IMR-90 (cell line): Measurements from ENCODE around the gene BLOC1S2. TPM values are rescaled to one million over a fixed set of nuclear protein-coding genes. Genes with fewer than 3 reads are reported as not detected.

Experiments
- ATAC-seq: fragments of 200-7000 bp; cut with Tn5 transposase; 2 replicates; pipeline ENCODE4 v1.9.1; 2020; ENCODE audit warnings: low read depth, mild to moderate bottlenecking, moderate library complexity
- BruUV-seq: library from RNA; stranded (reverse); fragments of 400-500 nt; replicated peaks from 2 replicates; lab custom pipeline; 2021; lab: Mats Ljungman, UMichigan
- CTCF ChIA-PET: fragments of 300-600 bp; formaldehyde crosslinking; extraction: SDS; loops from one replicate; lab custom pipeline; 2021; ENCODE audit warnings: antibody characterized with exemption; lab: Yijun Ruan, JAX
- POLR2A ChIA-PET: fragments of 300-600 bp; sonication (Branson Sonifier 250); formaldehyde crosslinking; loops from one replicate; lab custom pipeline; 2022; ENCODE audit warnings: antibody characterized with exemption; ENCODE audit not compliant: unreplicated experiment; lab: Charles Lee
- DNase-seq: peaks from one replicate; pipeline ENCODE4 v3.0.0; 2013
- H2AFZ ChIP-seq: replicated peaks from 2 replicates; pipeline ENCODE3; 2013; ENCODE audit warnings: low read length, mild to moderate bottlenecking; ENCODE audit not compliant: poor library complexity
- H2AK5ac ChIP-seq: 2 replicates; pipeline ENCODE4 v1.6.1; 2013; ENCODE audit warnings: low read depth, low read length, inconsistent platforms
- H2AK9ac ChIP-seq: replicated peaks from 2 replicates; pipeline ENCODE3; 2013; ENCODE audit warnings: mild to moderate bottlenecking, low read depth, low read length, moderate library complexity; ENCODE audit not compliant: poor library complexity
- H2BK120ac ChIP-seq: 2 replicates; pipeline ENCODE4 v1.6.1; 2013; ENCODE audit warnings: low read depth, low read length, inconsistent platforms
- H2BK15ac ChIP-seq: 3 replicates; pipeline ENCODE4 v1.6.1; 2013; ENCODE audit warnings: low read depth, low read length, inconsistent platforms
- H2BK20ac ChIP-seq: 2 replicates; pipeline ENCODE4 v1.6.1; 2013; ENCODE audit warnings: low read depth, mild to moderate bottlenecking, inconsistent platforms, low read length, moderate library complexity
- H2BK5ac ChIP-seq: 2 replicates; pipeline ENCODE4 v1.6.1; 2013; ENCODE audit warnings: mild to moderate bottlenecking, low read depth, low read length, inconsistent platforms; ENCODE audit not compliant: poor library complexity, severe bottlenecking
- H3K14ac ChIP-seq: replicated peaks from 2 replicates; pipeline ENCODE4 v1.6.1; 2013; ENCODE audit warnings: low read depth, low read length, inconsistent platforms
- H3K18ac ChIP-seq: 2 replicates; pipeline ENCODE4 v1.6.1; 2013; ENCODE audit warnings: low read depth, low read length, control low read depth
- H3K23ac ChIP-seq: 2 replicates; pipeline ENCODE4 v1.6.1; 2013; ENCODE audit warnings: low read depth, low read length, inconsistent platforms
- H3K27ac ChIP-seq: 2 replicates; pipeline ENCODE4 v1.5.1; 2013; ENCODE audit warnings: mild to moderate bottlenecking, control low read depth, low read length; ENCODE audit not compliant: insufficient read depth
- H3K27me3 ChIP-seq: 2 replicates; pipeline ENCODE4 v1.6.1; 2013; ENCODE audit warnings: low read length; ENCODE audit not compliant: control insufficient read depth, insufficient read depth
- H3K36me3 ChIP-seq: 2 replicates; pipeline ENCODE4 v1.6.1; 2013; ENCODE audit warnings: low read length, mixed read lengths; ENCODE audit not compliant: control insufficient read depth, insufficient read depth
- H3K4ac ChIP-seq: 2 replicates; pipeline ENCODE4 v1.6.1; 2013; ENCODE audit warnings: low read depth, low read length, inconsistent platforms
- H3K4me1 ChIP-seq: 2 replicates; pipeline ENCODE4 v1.6.1; 2013; ENCODE audit warnings: low read length, mixed read lengths; ENCODE audit not compliant: control insufficient read depth, insufficient read depth
- H3K4me2 ChIP-seq: 2 replicates; pipeline ENCODE4 v1.6.1; 2013; ENCODE audit warnings: low read depth, mild to moderate bottlenecking, control low read depth, low read length, moderate library complexity
- H3K4me3 ChIP-seq: 2 replicates; pipeline ENCODE4 v1.5.1; 2013; ENCODE audit warnings: low read depth, mild to moderate bottlenecking, control low read depth, low read length, moderate library complexity; ENCODE audit not compliant: insufficient read depth
- H3K56ac ChIP-seq: 2 replicates; pipeline ENCODE4 v1.6.1; 2013; ENCODE audit warnings: low read length, inconsistent platforms; ENCODE audit not compliant: insufficient read depth; ENCODE audit errors: extremely low read depth
- H3K79me1 ChIP-seq, 2 experiments: 2 replicates each; pipeline ENCODE4 v1.6.1; 2013; ENCODE audit warnings: low read length in 2 of 2, inconsistent platforms in 1 of 2, low read depth in 1 of 2
- H3K9ac ChIP-seq: 2 replicates; pipeline ENCODE4 v1.6.1; 2013; ENCODE audit warnings: low read depth, low read length, control low read depth
- H3K9me1 ChIP-seq: 2 replicates; pipeline ENCODE4 v1.6.1; 2013; ENCODE audit warnings: low read length, inconsistent platforms; ENCODE audit not compliant: insufficient read depth
- H3K9me3 ChIP-seq: 2 replicates; pipeline ENCODE4 v1.6.1; 2013; ENCODE audit warnings: low read length; ENCODE audit not compliant: control insufficient read depth, insufficient read depth
- H4K20me1 ChIP-seq: 2 replicates; pipeline ENCODE4 v1.6.1; 2013; ENCODE audit warnings: low read length, inconsistent platforms; ENCODE audit not compliant: insufficient read depth
- H4K5ac ChIP-seq: 2 replicates; pipeline ENCODE4 v1.6.1; 2013; ENCODE audit warnings: mild to moderate bottlenecking, low read depth, low read length, control low read depth
- H4K8ac ChIP-seq, 2 experiments: 2 replicates each; pipeline ENCODE4 v1.6.1; 2013; ENCODE audit warnings: low read depth in 2 of 2, low read length in 2 of 2, control low read depth in 1 of 2, inconsistent platforms in 1 of 2
- H4K91ac ChIP-seq: 2 replicates; pipeline ENCODE4 v1.6.1; 2013; ENCODE audit warnings: low read depth, low read length, inconsistent platforms; ENCODE audit not compliant: insufficient read depth
- BHLHE40 ChIP-seq: fragments of 150-350 bp; IDR thresholded peaks from 2 replicates; pipeline ENCODE4 v1.6.1; 2016; ENCODE audit warnings: mild to moderate bottlenecking, low read depth, low read length
- CHD1 ChIP-seq: IDR thresholded peaks from 2 replicates; pipeline ENCODE4 v1.6.1; 2012; ENCODE audit warnings: low read depth, low read length, improper control_type of control experiment
- CTCF ChIP-seq: conservative IDR thresholded peaks from 2 replicates; pipeline ENCODE4 v1.5.1; 2012; ENCODE audit warnings: mild to moderate bottlenecking, low read depth, low read length, improper control_type of control experiment
- FOS ChIP-seq: fragments of 150-350 bp; IDR thresholded peaks from 2 replicates; pipeline ENCODE4 v1.6.1; 2016; ENCODE audit warnings: low read depth, low read length
- MAFK ChIP-seq: IDR thresholded peaks from 2 replicates; pipeline ENCODE4 v1.6.1; 2012; ENCODE audit warnings: low read depth, low read length, improper control_type of control experiment
- MAZ ChIP-seq: IDR thresholded peaks from 2 replicates; pipeline ENCODE4 v1.6.1; 2012; ENCODE audit warnings: low read depth, mild to moderate bottlenecking, low read length, improper control_type of control experiment, moderate library complexity, borderline replicate concordance
- MXI1 ChIP-seq: IDR thresholded peaks from 2 replicates; pipeline ENCODE4 v1.6.1; 2012; ENCODE audit warnings: low read depth, mild to moderate bottlenecking, low read length, moderate library complexity, borderline replicate concordance
- NFE2L2 ChIP-seq: fragments of 150-350 bp; IDR thresholded peaks from 2 replicates; pipeline ENCODE4 v1.6.1; 2016; ENCODE audit warnings: low read depth, mild to moderate bottlenecking, low read length
- POLR2A ChIP-seq: IDR thresholded peaks from 2 replicates; pipeline ENCODE4 v1.6.1; 2012; ENCODE audit warnings: mild to moderate bottlenecking, low read depth, low read length
- RAD21 ChIP-seq: IDR thresholded peaks from 2 replicates; pipeline ENCODE4 v1.6.1; 2012; ENCODE audit warnings: low read length, improper control_type of control experiment
- RCOR1 ChIP-seq: IDR thresholded peaks from 2 replicates; pipeline ENCODE4 v1.6.1; 2012; ENCODE audit warnings: mild to moderate bottlenecking, low read length, improper control_type of control experiment; ENCODE audit not compliant: insufficient replicate concordance
- WGBS, 2 experiments: methylation state at CpG; one replicate each; pipeline versions ENCODE4 v1.1.5 to v1.1.7; 2013; ENCODE audit warnings: missing lambda C conversion rate in 2 of 2; ENCODE audit not compliant: insufficient read length in 1 of 2; ENCODE audit errors: extremely low coverage in 2 of 2; 5-methylcytosine and 5-hydroxymethylcytosine counted together
- dilution Hi-C: fragments of 300-500 bp; cut with HindIII; formaldehyde crosslinking; loops from one replicate; pipeline ENCODE4 v1.14.3; 2018; ENCODE audit warnings: low sequenced_read_pairs; ENCODE audit not compliant: unreplicated experiment
- in situ Hi-C: fragments of 300-500 bp; cut with MboI; formaldehyde crosslinking; loops from 3 replicates; pipeline ENCODE4 v1.14.3; 2019; ENCODE audit warnings: low sequenced_read_pairs, inconsistent platforms, mixed read lengths
- intact Hi-C: fragments of 100-400 bp; cut with micrococcal nuclease; formaldehyde crosslinking; loops from 2 replicates; pipeline ENCODE4 v1.10.0; 2022
- polyA plus RNA-seq, 3 experiments: library from polyadenylated mRNA; depleted of rRNA; stranded (reverse); fragments of >200 nt; gene quantifications; 2 replicates each; pipeline ENCODE4 v1.2.3, GENCODE V29; 2012; ENCODE audit warnings: low replicate concordance in 1 of 3
- total RNA-seq: library from RNA; depleted of rRNA; stranded (reverse); fragments of >200 nt; gene quantifications from 2 replicates; pipeline ENCODE4 v1.2.3, GENCODE V29; 2012
- TF ChIP-seq, protein P1 (sequence below): fragments of 150-350 bp; IDR thresholded peaks from 2 replicates; pipeline ENCODE4 v1.6.1; 2016; ENCODE audit warnings: low read depth, mild to moderate bottlenecking, low read length, moderate library complexity, borderline replicate concordance

BLOC1S2 gene
- total and polyA plus RNA-seq, 2 of the 4 experiments (the other 2 are of a cell fraction): 26.0 to 28.9 TPM

GRCh38 chr10:100315615-100316014, 29.1 kb upstream of the BLOC1S2 start:
- 56% methylated on average over 2 of the region's 4 CpGs; no CpG with 5 or more reads in 1 of the 2 experiments for WGBS, 2 experiments
- no peak overlapping the region for H3K23ac ChIP-seq
- no peak overlapping the region for H4K91ac ChIP-seq
- dilution Hi-C loops: no loop called here
- ChIA-PET POLR2A (no interaction called here), CTCF (no interaction called here)
- intact Hi-C loops: no loop called here
- no peak overlapping the region for H3K9ac ChIP-seq
- no peak overlapping the region for H2BK120ac ChIP-seq
- no peak overlapping the region for H2AK5ac ChIP-seq
- in situ Hi-C loops: no loop called here
- no peak overlapping the region for H3K27ac ChIP-seq
- H3K14ac ChIP-seq: no peak overlapping the region
- peaks cover 21% of the 10 kb centered on the region for H3K27me3 ChIP-seq
- no peak overlapping the region for H3K4me3 ChIP-seq
- H3K9me3 ChIP-seq: no peaks in the 10 kb centered on the region
- no peak overlapping the region for H4K8ac ChIP-seq
- H3K18ac ChIP-seq: no peak overlapping the region
- no peaks in the 10 kb centered on the region for H3K36me3 ChIP-seq
- H3K79me1 ChIP-seq: no peaks in the 10 kb centered on the region
- ATAC-seq (no peak), DNase-seq (no peak)
- no peaks in the 10 kb centered on the region for H3K9me1 ChIP-seq
- H2BK15ac ChIP-seq: no peak overlapping the region
- BruUV-seq: no TSS peak
- H2AK9ac ChIP-seq: no peak overlapping the region
- H2BK20ac ChIP-seq: no peak overlapping the region
- H2AFZ ChIP-seq: no peak overlapping the region
- no peak overlapping the region for H4K5ac ChIP-seq
- no peak for TF ChIP-seq BHLHE40
- no peak for TF ChIP-seq NFE2L2
- TF ChIP-seq MAFK: no peak
- no peak for TF ChIP-seq POLR2A
- TF ChIP-seq CTCF: no peak
- TF ChIP-seq MAZ: no peak
- TF ChIP-seq FOS: no peak
- TF ChIP-seq RAD21: no peak
- TF ChIP-seq MXI1: no peak
- TF ChIP-seq CHD1: no peak
- TF ChIP-seq RCOR1: no peak
- TF ChIP-seq, protein P1, sequence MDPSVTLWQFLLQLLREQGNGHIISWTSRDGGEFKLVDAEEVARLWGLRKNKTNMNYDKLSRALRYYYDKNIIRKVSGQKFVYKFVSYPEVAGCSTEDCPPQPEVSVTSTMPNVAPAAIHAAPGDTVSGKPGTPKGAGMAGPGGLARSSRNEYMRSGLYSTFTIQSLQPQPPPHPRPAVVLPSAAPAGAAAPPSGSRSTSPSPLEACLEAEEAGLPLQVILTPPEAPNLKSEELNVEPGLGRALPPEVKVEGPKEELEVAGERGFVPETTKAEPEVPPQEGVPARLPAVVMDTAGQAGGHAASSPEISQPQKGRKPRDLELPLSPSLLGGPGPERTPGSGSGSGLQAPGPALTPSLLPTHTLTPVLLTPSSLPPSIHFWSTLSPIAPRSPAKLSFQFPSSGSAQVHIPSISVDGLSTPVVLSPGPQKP: no peak
- no peak overlapping the region for H3K4me2 ChIP-seq
- no peak overlapping the region for H3K4ac ChIP-seq
- no peak overlapping the region for H2BK5ac ChIP-seq
- H3K4me1 ChIP-seq: no peaks in the 10 kb centered on the region
- no peak overlapping the region for H3K56ac ChIP-seq
- H4K20me1 ChIP-seq: no peaks in the 10 kb centered on the region
